K562 (cell line): ENCODE measurements around the gene MPZL1. TPM values are rescaled to one million over a fixed set of nuclear protein-coding genes. Genes with fewer than 3 reads are reported as not detected.

Experiments used
- ADNP ChIP-seq: fragments of 200-800 bp; sonication (Bioruptor generic); IDR thresholded peaks from 2 replicates; pipeline ENCODE4 v1.6.1; 2016; ENCODE audit warnings: missing genetic modification characterization, missing compliant biosample characterization
- HNRNPK ChIP-seq: fragments of 200-400 bp; formaldehyde crosslinking; IDR thresholded peaks from one replicate; pipeline ENCODE4 v1.6.1; 2018; ENCODE audit warnings: mild to moderate bottlenecking, low read depth, low read length; ENCODE audit not compliant: poor library complexity, severe bottlenecking
- IFI16 ChIP-seq: fragments of 250-450 bp; sonication (Bioruptor Pico); IDR thresholded peaks from 2 replicates; pipeline ENCODE4 v2.1.2; 2022; ENCODE audit warnings: mild to moderate bottlenecking, inconsistent platforms
- KHSRP ChIP-seq: fragments of 450-650 bp; IDR thresholded peaks from 2 replicates; pipeline ENCODE4 v1.6.1; 2017
- MEIS2 ChIP-seq: fragments of 450-650 bp; IDR thresholded peaks from 2 replicates; pipeline ENCODE4 v1.6.1; 2014; ENCODE audit warnings: mild to moderate bottlenecking; ENCODE audit not compliant: partially characterized antibody
- NFATC3 ChIP-seq: fragments of 450-650 bp; IDR thresholded peaks from 2 replicates; pipeline ENCODE4 v1.6.1; 2017; ENCODE audit warnings: mild to moderate bottlenecking
- PYGO2 ChIP-seq: fragments of 450-650 bp; IDR thresholded peaks from 2 replicates; pipeline ENCODE4 v1.6.1; 2016; ENCODE audit warnings: mild to moderate bottlenecking, missing genetic modification characterization, moderate library complexity, missing compliant biosample characterization
- RAD51 ChIP-seq: fragments of 450-650 bp; IDR thresholded peaks from 2 replicates; pipeline ENCODE4 v1.7.1; 2016; ENCODE audit warnings: low read depth, mild to moderate bottlenecking, borderline replicate concordance
- RBM25 ChIP-seq: fragments of 200-400 bp; formaldehyde crosslinking; IDR thresholded peaks from 2 replicates; pipeline ENCODE4 v1.6.1; 2018; ENCODE audit warnings: low read length, low read depth, moderate library complexity; ENCODE audit not compliant: severe bottlenecking
- SLC30A9 ChIP-seq: fragments of 250-450 bp; sonication (Bioruptor Pico); IDR thresholded peaks from 2 replicates; pipeline ENCODE4 v1.8.0; 2022; ENCODE audit warnings: mild to moderate bottlenecking, moderate library complexity
- TAF1 ChIP-seq: IDR thresholded peaks from 2 replicates; pipeline ENCODE4 v1.6.1; 2011; ENCODE audit warnings: mild to moderate bottlenecking, low read length, moderate library complexity; ENCODE audit not compliant: insufficient read depth, control insufficient read depth, severe bottlenecking; ENCODE audit errors: extremely low read depth
- TAL1 ChIP-seq: fragments of 450-650 bp; IDR thresholded peaks from 2 replicates; pipeline ENCODE4 v1.6.1; 2016; ENCODE audit warnings: mild to moderate bottlenecking
- TOE1 ChIP-seq, 2 experiments: fragments of 450-650 bp in 1 of 2; sonication (generic) in 1 of 2; formaldehyde crosslinking in 1 of 2; IDR thresholded peaks; 2 replicates each; pipeline versions ENCODE4 v1.7.1 to v1.8.0; 2016 to 2022; ENCODE audit warnings: borderline replicate concordance in 2 of 2, mild to moderate bottlenecking in 2 of 2, antibody characterized with exemption in 1 of 2, inconsistent platforms in 1 of 2, low read depth in 1 of 2, missing genetic modification reagents in 1 of 2, moderate library complexity in 1 of 2
- ZNF133 ChIP-seq: fragments of 250-450 bp; sonication (Bioruptor Pico); IDR thresholded peaks from 2 replicates; pipeline ENCODE4 v1.4.0; 2020; ENCODE audit warnings: mild to moderate bottlenecking
- ZNF584 ChIP-seq: fragments of 200-800 bp; sonication (Bioruptor generic); IDR thresholded peaks from 2 replicates; pipeline ENCODE4 v1.6.1; 2016; ENCODE audit warnings: low read depth, mild to moderate bottlenecking, missing genetic modification characterization, missing compliant biosample characterization
- polyA plus RNA-seq, 8 experiments: library from polyadenylated mRNA; depleted of rRNA in 4 of 8; stranded (reverse) in 5 of 8; unstranded in 3 of 8; fragments of >200 nt; fragmentation: Nextera tagmentation in 2 of 8; fragmentation: Illumina TruSeq in 1 of 8; extraction: Ambion mirVana in 2 of 8; extraction: Trizol in 1 of 8; gene quantifications; 2 replicates each; pipeline versions ENCODE4 v1.2.1 to v1.2.3, GENCODE V29; 2011 to 2014; ENCODE audit warnings: inconsistent platforms in 1 of 8, missing spikeins in 1 of 8
- total RNA-seq, 7 experiments: library from RNA; depleted of rRNA in 6 of 7; stranded (reverse); fragments of >200 nt in 6 of 7; fragmentation: Illumina TruSeq in 2 of 7; extraction: Trizol in 2 of 7; gene quantifications; 2 replicates each; pipeline versions ENCODE4 v1.2.1 to v1.2.3, GENCODE V29; 2011 to 2021; ENCODE audit warnings: low replicate concordance in 1 of 7
- TF ChIP-seq, protein P1 (sequence below): fragments of 250-450 bp; sonication (Bioruptor Pico); IDR thresholded peaks from 2 replicates; pipeline ENCODE4 v1.4.0; 2020
- TF ChIP-seq, protein P2 (sequence below): sonication (generic); formaldehyde crosslinking; IDR thresholded peaks from 2 replicates; pipeline ENCODE4 v1.8.0; 2022; ENCODE audit warnings: mild to moderate bottlenecking, missing genetic modification reagents
- TF ChIP-seq, protein P3 (sequence below): fragments of 450-650 bp; IDR thresholded peaks from 2 replicates; pipeline ENCODE4 v1.7.1; 2018; ENCODE audit warnings: mild to moderate bottlenecking, low read depth; ENCODE audit not compliant: partially characterized antibody

MPZL1 gene
- total and polyA plus RNA-seq, 9 of the 15 experiments (the other 6 are each of a cell fraction or from before 2014, with no cell fraction given) = 14.5 to 153 (median 66.5) TPM

DNA sequence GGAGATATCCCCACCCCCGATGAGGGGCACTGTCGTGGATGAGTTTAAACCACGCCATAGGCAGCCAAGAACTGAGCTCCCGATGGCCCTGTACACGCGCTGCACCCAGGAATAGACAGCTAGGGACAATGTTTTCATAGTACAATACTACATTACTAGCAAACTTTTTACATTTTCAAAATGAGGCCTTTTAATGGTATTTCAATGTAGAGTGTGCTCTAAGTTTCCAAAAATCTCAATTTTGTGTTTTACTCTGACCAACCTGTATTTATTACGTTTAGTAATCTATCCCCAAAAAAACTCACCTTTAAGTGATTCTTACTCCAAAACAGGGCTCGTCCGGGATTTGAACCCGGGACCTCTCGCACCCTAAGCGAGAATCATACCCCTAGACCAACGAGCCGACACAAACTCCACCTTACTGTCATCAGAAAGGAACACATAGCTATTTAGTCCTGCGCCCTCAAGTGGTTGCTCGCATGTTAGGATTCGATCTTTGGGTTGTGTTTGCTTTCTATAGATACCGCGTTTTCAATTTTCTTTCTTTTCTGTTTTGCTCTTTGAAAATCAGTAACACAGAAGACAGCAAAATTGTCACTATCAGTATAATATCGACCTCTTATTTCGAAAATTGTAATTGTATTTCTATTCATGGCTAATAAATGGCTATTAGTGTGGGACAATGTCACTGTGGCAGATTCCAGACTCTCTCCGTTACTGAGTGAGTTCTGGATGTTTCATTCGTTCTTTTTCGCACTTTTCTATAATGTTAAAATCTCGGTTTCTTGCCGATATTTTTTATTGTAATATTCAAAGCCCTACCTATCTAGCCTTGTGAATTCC, 6.4 kb upstream of the MPZL1 start (continued):
- TF ChIP-seq, protein P1, sequence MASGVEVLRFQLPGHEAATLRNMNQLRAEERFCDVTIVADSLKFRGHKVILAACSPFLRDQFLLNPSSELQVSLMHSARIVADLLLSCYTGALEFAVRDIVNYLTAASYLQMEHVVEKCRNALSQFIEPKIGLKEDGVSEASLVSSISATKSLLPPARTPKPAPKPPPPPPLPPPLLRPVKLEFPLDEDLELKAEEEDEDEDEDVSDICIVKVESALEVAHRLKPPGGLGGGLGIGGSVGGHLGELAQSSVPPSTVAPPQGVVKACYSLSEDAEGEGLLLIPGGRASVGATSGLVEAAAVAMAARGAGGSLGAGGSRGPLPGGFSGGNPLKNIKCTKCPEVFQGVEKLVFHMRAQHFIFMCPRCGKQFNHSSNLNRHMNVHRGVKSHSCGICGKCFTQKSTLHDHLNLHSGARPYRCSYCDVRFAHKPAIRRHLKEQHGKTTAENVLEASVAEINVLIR = no peak
- TF ChIP-seq IFI16 (CRISPR knock-in tag) = no peak
- peak; percentile 99 for TF ChIP-seq ADNP (tag)
- TF ChIP-seq, protein P2, sequence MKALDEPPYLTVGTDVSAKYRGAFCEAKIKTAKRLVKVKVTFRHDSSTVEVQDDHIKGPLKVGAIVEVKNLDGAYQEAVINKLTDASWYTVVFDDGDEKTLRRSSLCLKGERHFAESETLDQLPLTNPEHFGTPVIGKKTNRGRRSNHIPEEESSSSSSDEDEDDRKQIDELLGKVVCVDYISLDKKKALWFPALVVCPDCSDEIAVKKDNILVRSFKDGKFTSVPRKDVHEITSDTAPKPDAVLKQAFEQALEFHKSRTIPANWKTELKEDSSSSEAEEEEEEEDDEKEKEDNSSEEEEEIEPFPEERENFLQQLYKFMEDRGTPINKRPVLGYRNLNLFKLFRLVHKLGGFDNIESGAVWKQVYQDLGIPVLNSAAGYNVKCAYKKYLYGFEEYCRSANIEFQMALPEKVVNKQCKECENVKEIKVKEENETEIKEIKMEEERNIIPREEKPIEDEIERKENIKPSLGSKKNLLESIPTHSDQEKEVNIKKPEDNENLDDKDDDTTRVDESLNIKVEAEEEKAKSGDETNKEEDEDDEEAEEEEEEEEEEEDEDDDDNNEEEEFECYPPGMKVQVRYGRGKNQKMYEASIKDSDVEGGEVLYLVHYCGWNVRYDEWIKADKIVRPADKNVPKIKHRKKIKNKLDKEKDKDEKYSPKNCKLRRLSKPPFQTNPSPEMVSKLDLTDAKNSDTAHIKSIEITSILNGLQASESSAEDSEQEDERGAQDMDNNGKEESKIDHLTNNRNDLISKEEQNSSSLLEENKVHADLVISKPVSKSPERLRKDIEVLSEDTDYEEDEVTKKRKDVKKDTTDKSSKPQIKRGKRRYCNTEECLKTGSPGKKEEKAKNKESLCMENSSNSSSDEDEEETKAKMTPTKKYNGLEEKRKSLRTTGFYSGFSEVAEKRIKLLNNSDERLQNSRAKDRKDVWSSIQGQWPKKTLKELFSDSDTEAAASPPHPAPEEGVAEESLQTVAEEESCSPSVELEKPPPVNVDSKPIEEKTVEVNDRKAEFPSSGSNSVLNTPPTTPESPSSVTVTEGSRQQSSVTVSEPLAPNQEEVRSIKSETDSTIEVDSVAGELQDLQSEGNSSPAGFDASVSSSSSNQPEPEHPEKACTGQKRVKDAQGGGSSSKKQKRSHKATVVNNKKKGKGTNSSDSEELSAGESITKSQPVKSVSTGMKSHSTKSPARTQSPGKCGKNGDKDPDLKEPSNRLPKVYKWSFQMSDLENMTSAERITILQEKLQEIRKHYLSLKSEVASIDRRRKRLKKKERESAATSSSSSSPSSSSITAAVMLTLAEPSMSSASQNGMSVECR (CRISPR knock-in tag) = no peak
- TF ChIP-seq TAF1 = peak; percentile 34
- peak; percentile 88 for TF ChIP-seq NFATC3
- peak; percentile 11 for TF ChIP-seq MEIS2
- TF ChIP-seq SLC30A9 = no peak
- TF ChIP-seq TAL1 = peak; percentile 23
- TF ChIP-seq PYGO2 = no peak; the same call in 1 of the 2 replicates
- no peak for TF ChIP-seq TOE1 (IDR thresholded peaks at IDR 0.05; ENCODE audit: borderline replicate concordance)
- TF ChIP-seq TOE1 (CRISPR knock-in tag; IDR thresholded peaks at IDR 0.05; ENCODE audit: borderline replicate concordance, low read depth) = no peak
- TF ChIP-seq RBM25 = no peak
- TF ChIP-seq ZNF584 (CRISPR knock-in tag) = 0 out of 2 replicates have a peak, but pooled peaks have one; percentile 31
- TF ChIP-seq RAD51 = peak; percentile 37; the same call in 1 of the 2 replicates
- TF ChIP-seq ZNF133 = no peak
- no peak for TF ChIP-seq HNRNPK
- TF ChIP-seq, protein P3, sequence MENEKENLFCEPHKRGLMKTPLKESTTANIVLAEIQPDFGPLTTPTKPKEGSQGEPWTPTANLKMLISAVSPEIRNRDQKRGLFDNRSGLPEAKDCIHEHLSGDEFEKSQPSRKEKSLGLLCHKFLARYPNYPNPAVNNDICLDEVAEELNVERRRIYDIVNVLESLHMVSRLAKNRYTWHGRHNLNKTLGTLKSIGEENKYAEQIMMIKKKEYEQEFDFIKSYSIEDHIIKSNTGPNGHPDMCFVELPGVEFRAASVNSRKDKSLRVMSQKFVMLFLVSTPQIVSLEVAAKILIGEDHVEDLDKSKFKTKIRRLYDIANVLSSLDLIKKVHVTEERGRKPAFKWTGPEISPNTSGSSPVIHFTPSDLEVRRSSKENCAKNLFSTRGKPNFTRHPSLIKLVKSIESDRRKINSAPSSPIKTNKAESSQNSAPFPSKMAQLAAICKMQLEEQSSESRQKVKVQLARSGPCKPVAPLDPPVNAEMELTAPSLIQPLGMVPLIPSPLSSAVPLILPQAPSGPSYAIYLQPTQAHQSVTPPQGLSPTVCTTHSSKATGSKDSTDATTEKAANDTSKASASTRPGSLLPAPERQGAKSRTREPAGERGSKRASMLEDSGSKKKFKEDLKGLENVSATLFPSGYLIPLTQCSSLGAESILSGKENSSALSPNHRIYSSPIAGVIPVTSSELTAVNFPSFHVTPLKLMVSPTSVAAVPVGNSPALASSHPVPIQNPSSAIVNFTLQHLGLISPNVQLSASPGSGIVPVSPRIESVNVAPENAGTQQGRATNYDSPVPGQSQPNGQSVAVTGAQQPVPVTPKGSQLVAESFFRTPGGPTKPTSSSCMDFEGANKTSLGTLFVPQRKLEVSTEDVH = peak; percentile 85
- no peak for TF ChIP-seq KHSRP
